ENCODE data around the gene HIVEP1. TPM values are rescaled to one million over a fixed set of nuclear protein-coding genes. Genes with fewer than 3 reads are reported as not detected.

The HIVEP1 gene
- total and polyA plus RNA-seq, 4 donors = 2.7 to 27.2 (median 6.2) TPM

- 36% methylated on average over 6 of the region's 6 CpGs for WGBS
- no peaks in the 10 kb centered on the region for H3K9me3 ChIP-seq (ENCODE audit: control insufficient read depth in 4 of 4, low read length in 3 of 4)
- H3K36me3 ChIP-seq (ENCODE audit: control insufficient read depth in 4 of 4, insufficient read depth in 3 of 4, low read depth in 1 of 4, low read length in 3 of 4) = no peaks in the 10 kb centered on the region
- peak overlapping the region; percentile 88 to 95 for H3K27ac ChIP-seq (ENCODE audit: low read depth in 1 of 2, low read length in 2 of 2)
- TF ChIP-seq SP1 (IDR thresholded peaks at IDR 0.05) (peak; percentile 82), RAD21 (IDR thresholded peaks at IDR 0.05) (peak; percentile 42 to 64), YY1 (IDR thresholded peaks at IDR 0.05) (peak; percentile 87), TAF1 (conservative IDR thresholded peaks at IDR 0.05) (no peak), ZBTB33 (IDR thresholded peaks at IDR 0.05) (peak; percentile 68), CTCF (IDR thresholded peaks at IDR 0.05; ENCODE audit: low read depth, low read length, missing input control) (no peak), MAX (IDR thresholded peaks at IDR 0.05) (peak; percentile 19), GABPA (IDR thresholded peaks at IDR 0.05 in 1 of 2, conservative IDR thresholded peaks at IDR 0.05 in 1 of 2) (no peak), RXRA (IDR thresholded peaks at IDR 0.05) (peak; percentile 72 to 80), FOXA2 (IDR thresholded peaks at IDR 0.05) (no peak), HNF4G (IDR thresholded peaks at IDR 0.05) (peak; percentile 92), JUND (IDR thresholded peaks at IDR 0.05) (peak in 1 of 2 donors; percentile 82), ATF3 (IDR thresholded peaks at IDR 0.05) (peak; percentile 37), REST (IDR thresholded peaks at IDR 0.05) (no peak), HNF4A (conservative IDR thresholded peaks at IDR 0.05) (peak; percentile 95 to 96), NR2F2 (IDR thresholded peaks at IDR 0.05) (no peak)
- peak overlapping the region in 1 of 2 donors; percentile 48 for H3K9ac ChIP-seq (ENCODE audit: low read depth in 1 of 2, low read length in 2 of 2)
- peaks cover 0 to 11% (median 2%) of the 10 kb centered on the region in 4 donors for H3K4me1 ChIP-seq (ENCODE audit: control insufficient read depth in 4 of 4, insufficient read depth in 4 of 4, low read length in 3 of 4)
- no peaks in the 10 kb centered on the region for H3K27me3 ChIP-seq (ENCODE audit: control insufficient read depth in 4 of 4, insufficient read depth in 4 of 4, low read length in 3 of 4)
- no peak for DNase-seq (ENCODE audit: low spot score)
- H3K4me3 ChIP-seq (ENCODE audit: low read depth in 1 of 3, low read length in 3 of 3) = peak overlapping the region; percentile 16 to 29 (median 17)
Measured at GRCh38 chr6:12001706-12002435, 10.2 kb upstream of the HIVEP1 start.
